Measurements from ENCODE around the gene GFRA1.

- TF ChIP-seq CTCF (IDR thresholded peaks at IDR 0.05) = no peak
- no peak for TF ChIP-seq POLR2A (IDR thresholded peaks at IDR 0.05)
- no peak for TF ChIP-seq POLR2AphosphoS5 (IDR thresholded peaks at IDR 0.05)
Observed at GRCh38 chr10:116296291-116296721, 23.3 kb upstream of the GFRA1 start.
